Measurements from ENCODE around the gene HOXD10. TPM values are rescaled to one million over a fixed set of nuclear protein-coding genes. Genes with fewer than 3 reads are reported as not detected.

Gene HOXD10
- total RNA-seq, 1 donor from 2014 or later: 14.3 TPM

- H3K4me3 ChIP-seq (ENCODE audit: low read depth, low read length): peak overlapping the region; percentile 70
- TF ChIP-seq, protein P1, sequence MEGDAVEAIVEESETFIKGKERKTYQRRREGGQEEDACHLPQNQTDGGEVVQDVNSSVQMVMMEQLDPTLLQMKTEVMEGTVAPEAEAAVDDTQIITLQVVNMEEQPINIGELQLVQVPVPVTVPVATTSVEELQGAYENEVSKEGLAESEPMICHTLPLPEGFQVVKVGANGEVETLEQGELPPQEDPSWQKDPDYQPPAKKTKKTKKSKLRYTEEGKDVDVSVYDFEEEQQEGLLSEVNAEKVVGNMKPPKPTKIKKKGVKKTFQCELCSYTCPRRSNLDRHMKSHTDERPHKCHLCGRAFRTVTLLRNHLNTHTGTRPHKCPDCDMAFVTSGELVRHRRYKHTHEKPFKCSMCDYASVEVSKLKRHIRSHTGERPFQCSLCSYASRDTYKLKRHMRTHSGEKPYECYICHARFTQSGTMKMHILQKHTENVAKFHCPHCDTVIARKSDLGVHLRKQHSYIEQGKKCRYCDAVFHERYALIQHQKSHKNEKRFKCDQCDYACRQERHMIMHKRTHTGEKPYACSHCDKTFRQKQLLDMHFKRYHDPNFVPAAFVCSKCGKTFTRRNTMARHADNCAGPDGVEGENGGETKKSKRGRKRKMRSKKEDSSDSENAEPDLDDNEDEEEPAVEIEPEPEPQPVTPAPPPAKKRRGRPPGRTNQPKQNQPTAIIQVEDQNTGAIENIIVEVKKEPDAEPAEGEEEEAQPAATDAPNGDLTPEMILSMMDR (conservative IDR thresholded peaks at IDR 0.05; ENCODE audit: low read depth, low read length): no peak
- DNase-seq (ENCODE audit: low read depth): no peak
These were observed 38.1 kb downstream of the HOXD10 start for GRCh38 chr2:176154576-176155252.

- H3K4me3 ChIP-seq (ENCODE audit: low read depth, low read length): peak overlapping the region; percentile 70
- TF ChIP-seq, protein P1 (conservative IDR thresholded peaks at IDR 0.05; ENCODE audit: low read depth, low read length): no peak
- no peak for DNase-seq (ENCODE audit: low read depth)
These were observed 38.9 kb downstream of the HOXD10 start for GRCh38 chr2:176155356-176156044.

GRCh38 chr2:176156301-176156806, 39.8 kb downstream of the HOXD10 start:
- TF ChIP-seq, protein P1 (conservative IDR thresholded peaks at IDR 0.05; ENCODE audit: low read depth, low read length): no peak
- no peak for DNase-seq (ENCODE audit: low read depth)
- H3K4me3 ChIP-seq (ENCODE audit: low read depth, low read length): peak overlapping the region; percentile 66

DNA sequence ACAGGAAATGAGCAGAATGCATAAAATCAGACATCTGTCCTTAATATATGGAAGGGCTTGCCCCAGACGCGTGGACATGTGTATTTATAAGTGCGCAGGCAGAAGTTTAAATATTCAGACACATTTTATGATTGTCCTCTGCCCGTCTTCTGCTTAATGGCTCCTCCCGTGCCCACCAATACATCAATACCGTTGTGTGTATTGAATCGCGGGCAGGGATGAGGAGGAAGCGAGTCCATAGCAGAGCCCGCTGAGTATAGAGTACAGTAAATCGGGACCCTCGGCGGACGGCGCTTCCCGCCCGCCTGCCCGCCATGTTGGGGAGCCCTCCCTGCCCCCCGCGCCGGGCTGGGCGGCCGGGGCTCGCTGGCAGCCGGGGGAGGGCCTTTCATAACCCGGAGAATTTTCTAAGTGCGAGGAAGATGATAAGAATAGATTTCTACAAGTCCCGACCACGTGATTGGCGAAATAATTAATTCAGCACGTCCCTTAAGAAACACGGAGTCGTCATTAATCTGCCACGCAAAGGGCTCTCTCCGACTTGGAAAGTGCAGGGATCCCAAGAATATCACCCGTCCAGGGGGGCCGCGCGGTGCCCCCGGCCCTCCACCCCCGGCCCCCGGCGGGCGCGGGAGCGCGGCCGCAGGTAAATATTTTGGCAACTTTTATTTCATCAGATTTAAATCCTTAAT, 40.4 kb downstream of the HOXD10 start, which contains the start of gene HOXD3:
HOXD3 (plus strand) TSS at position 501 of the 692 bp plus-strand sequence. CDS start 11,808 bp downstream, outside the sequence.
- DNase-seq (ENCODE audit: low read depth): no peak
- H3K4me3 ChIP-seq (ENCODE audit: low read depth, low read length): peak within 1 kb of the TSS; percentile 66
- TF ChIP-seq, protein P1 (conservative IDR thresholded peaks at IDR 0.05; ENCODE audit: low read depth, low read length): no peak

- no peak for DNase-seq (ENCODE audit: low read depth)
- TF ChIP-seq, protein P1 (conservative IDR thresholded peaks at IDR 0.05; ENCODE audit: low read depth, low read length): no peak
- H3K4me3 ChIP-seq (ENCODE audit: low read depth, low read length): peak overlapping the region; percentile 66
These were observed 41.1 kb downstream of the HOXD10 start for GRCh38 chr2:176157499-176158185.

DNA sequence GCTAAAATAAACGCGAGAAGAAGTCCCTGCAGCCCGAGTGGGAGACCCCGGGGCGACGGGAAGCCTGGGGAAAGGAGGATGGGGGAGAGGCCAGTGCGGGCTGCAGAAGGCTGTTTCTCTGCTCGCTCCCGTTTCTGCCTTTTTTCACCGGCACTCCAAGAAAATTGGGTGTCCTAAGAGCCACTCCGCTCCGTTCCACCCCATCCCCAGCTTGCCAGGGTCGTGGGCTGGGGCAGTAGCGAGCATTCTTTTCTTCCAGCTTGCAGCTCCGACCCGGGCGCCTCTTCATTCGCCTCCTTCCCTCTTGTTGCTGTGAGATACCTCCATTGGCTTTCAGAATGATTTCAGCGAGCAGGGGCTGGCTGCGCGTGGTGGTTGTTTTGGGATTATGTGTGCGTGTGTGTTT, 41.6 kb downstream of the HOXD10 start:
- TF ChIP-seq, protein P1 (conservative IDR thresholded peaks at IDR 0.05; ENCODE audit: low read depth, low read length): no peak
- no peak for DNase-seq (ENCODE audit: low read depth)
- H3K4me3 ChIP-seq (ENCODE audit: low read depth, low read length): peak overlapping the region; percentile 66

Data from epithelial cell of proximal tubule (primary cell).